Right hindlimb (tissue), 1 donor: ENCODE data around the gene PDP2.

Experiments
- DNase-seq: peaks from one replicate; pipeline ENCODE4 v3.0.0-alpha.2; 2018

The PDP2 gene

DNA sequence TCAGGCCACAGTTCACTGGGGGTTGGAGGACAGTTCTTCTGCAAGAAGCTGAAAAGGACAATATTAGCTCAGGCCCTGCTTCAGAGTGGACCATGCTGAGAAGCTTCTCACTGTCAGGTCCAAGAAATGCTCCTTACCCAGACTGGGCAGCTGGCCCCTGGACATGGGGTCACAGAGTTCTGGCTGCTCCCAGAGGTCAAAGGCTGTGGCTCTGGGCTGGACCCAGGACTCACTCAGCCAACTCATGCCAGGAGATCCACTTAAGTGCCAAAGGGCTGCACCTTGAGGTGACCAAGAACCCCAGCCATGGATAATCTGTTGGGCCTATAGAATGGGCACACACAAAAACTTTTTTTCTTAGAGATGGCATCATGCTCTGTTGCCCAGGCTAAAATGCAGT lies 59.1 kb downstream of the PDP2 start:
- no peak for DNase-seq

GRCh38 chr16:66940236-66940635 lies 59.9 kb downstream of the PDP2 start:
- DNase-seq: no peak
